ENCODE results near the gene ONECUT1. TPM values are rescaled to one million over a fixed set of nuclear protein-coding genes. Genes with fewer than 3 reads are reported as not detected.

Gene ONECUT1
- total RNA-seq, 4 donors from 2014 or later: not detected

GRCh38 chr15:52746162-52746757 lies 43.9 kb downstream of the ONECUT1 start:
- no peak for TF ChIP-seq CTCF (IDR thresholded peaks at IDR 0.05; ENCODE audit: low read depth)

- no peak for TF ChIP-seq CTCF (IDR thresholded peaks at IDR 0.05; ENCODE audit: low read depth)
Measured at GRCh38 chr15:52745326-52746161, 44.6 kb downstream of the ONECUT1 start.

DNA sequence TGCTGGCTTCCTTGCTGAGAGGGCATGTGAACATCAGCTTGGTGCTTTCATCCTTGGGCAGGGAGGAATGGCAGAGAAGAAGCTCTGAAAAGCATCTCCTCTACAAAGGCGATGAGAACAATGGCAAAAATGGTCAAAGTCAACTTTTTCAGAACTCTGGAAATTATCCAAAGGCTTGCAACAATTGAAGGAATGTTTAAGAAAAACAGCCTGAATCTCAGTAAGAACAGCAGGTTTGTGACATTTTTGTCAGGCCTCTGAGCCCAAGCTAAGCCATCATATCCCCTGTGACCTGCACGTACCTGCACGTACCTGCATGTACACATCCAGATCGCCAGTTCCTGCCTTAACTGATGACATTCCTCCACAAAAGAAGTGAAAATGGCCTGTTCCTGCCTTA lies 51.8 kb downstream of the ONECUT1 start:
- TF ChIP-seq CTCF (IDR thresholded peaks at IDR 0.05; ENCODE audit: low read depth): no peak

- TF ChIP-seq CTCF (IDR thresholded peaks at IDR 0.05; ENCODE audit: low read depth): no peak
Measured at GRCh38 chr15:52737720-52738119, 52.4 kb downstream of the ONECUT1 start.

DNA sequence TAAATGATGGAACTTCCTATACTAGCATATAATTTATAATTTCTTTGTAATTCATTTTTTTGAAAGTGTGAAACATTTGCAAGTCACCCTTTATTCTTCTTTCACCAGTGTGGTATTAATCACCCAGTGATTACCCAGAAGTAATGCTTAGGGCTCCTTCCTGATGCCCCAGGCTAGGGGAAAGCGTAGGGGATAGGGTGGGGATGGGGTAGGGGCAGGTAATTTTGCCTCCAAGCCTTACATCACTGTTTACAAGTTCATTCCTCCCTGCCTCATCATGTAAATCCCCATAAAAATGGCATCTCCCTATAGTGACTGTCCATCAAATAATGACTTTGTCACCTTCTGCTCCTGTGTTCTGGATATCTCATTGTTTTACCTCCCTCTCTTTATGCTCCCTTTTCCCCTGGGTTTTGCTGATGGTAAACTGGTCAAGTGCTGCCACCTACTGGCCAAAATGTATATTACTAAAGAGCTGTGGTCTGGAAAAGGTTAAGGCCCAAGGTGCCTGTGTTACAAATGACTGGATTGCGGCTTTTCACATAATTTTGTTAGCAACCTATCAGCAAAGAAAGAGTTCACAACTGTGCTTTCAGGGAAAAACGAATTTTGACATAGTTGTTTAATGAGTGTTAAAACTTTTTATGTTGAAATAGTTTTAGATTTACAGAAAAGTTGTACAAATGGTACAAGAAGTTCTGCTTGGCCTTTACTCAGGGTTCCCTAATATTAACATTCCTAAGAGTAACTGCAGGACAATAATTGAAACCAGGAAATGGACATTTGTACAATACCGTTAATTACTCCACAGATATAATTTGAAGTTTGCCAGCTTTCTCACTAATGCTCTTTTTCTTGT lies 54.7 kb downstream of the ONECUT1 start:
- TF ChIP-seq CTCF (IDR thresholded peaks at IDR 0.05; ENCODE audit: low read depth): no peak

DNA sequence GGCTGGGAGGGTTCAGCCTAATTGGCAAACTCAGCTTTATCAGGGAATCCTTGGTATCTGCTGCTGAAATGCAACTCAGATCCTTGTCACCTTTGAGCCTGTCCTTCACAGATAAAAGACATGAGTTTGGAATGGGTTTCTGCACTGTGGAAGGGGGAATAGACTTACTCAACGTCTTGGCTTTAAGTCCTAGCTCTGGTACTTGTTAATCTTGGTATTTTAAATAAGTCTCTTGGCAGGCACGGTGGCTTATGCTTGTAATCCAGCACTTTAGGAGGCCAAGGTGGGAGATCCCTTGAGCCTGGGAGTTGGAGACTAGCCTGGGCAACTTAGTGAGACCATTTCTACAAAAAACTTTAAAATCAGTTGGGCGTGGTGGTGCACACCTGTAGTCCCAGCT lies 55.8 kb downstream of the ONECUT1 start:
- TF ChIP-seq CTCF (IDR thresholded peaks at IDR 0.05; ENCODE audit: low read depth): no peak
